K562 (cell line): ENCODE data around the gene ZNF350. TPM values are rescaled to one million over a fixed set of nuclear protein-coding genes. Genes with fewer than 3 reads are reported as not detected.

Source experiments
- ATAC-seq: fragments of 200-7000 bp; cut with Tn5 transposase; 3 replicates; pipeline ENCODE4 v1.9.1; 2020; ENCODE audit warnings: moderate library complexity
- BruUV-seq: library from RNA; stranded (reverse); fragments of 400-500 nt; replicated peaks from 2 replicates; lab custom pipeline; 2021; lab: Mats Ljungman, UMichigan
- CTCF ChIA-PET: fragments of 300-600 bp; formaldehyde crosslinking; extraction: SDS; loops from one replicate; lab custom pipeline; 2021; ENCODE audit warnings: low intra/inter-chr PET ratio; lab: Yijun Ruan, JAX
- POLR2A ChIA-PET: fragments of 300-600, 350-650 bp; sonication (Branson Sonifier 250); formaldehyde crosslinking; extraction: SDS; loops from one replicate; lab custom pipeline; 2021; ENCODE audit warnings: antibody characterized with exemption, inconsistent platforms; lab: Yijun Ruan, JAX
- DNase-seq, 4 experiments: peaks; one replicate each; pipeline versions ENCODE4 v3.0.0 to v3.0.0-alpha.2; 2011 to 2018; ENCODE audit warnings: low spot score in 3 of 4, mixed read lengths in 3 of 4; ENCODE audit errors: extremely low read depth in 1 of 4
- FAIRE-seq: peaks from 2 replicates; lab custom pipeline; 2011; peaks lifted over from hg19 to GRCh38; lab: Jason Lieb, UNC
- H2AFZ ChIP-seq: 2 replicates; pipeline ENCODE4 v1.6.0; 2011; ENCODE audit warnings: low read depth, low read length, control low read depth, inconsistent platforms
- H3K27ac ChIP-seq: fragments of 200-600 bp; 3 replicates; pipeline ENCODE4 v1.8.0; 2011; ENCODE audit warnings: low read depth, mild to moderate bottlenecking, control low read depth, inconsistent platforms, low read length, moderate library complexity, mixed read lengths; ENCODE audit errors: extremely low read depth
- H3K27me3 ChIP-seq, 2 experiments: fragments of 300-600 bp in 1 of 2; 2 replicates in 1 of 2; 3 replicates in 1 of 2; pipeline versions ENCODE4 v1.6.0 to v1.8.0; 2011; ENCODE audit warnings: inconsistent platforms in 2 of 2, low read length in 2 of 2, mild to moderate bottlenecking in 1 of 2, mixed read lengths in 1 of 2, moderate library complexity in 1 of 2; ENCODE audit not compliant: control insufficient read depth in 2 of 2, insufficient read depth in 2 of 2
- H3K36me3 ChIP-seq: fragments of 300-600 bp; 3 replicates; pipeline ENCODE4 v1.8.0; 2011; ENCODE audit warnings: mild to moderate bottlenecking, low read length, inconsistent platforms; ENCODE audit not compliant: control insufficient read depth, insufficient read depth
- H3K4me1 ChIP-seq, 2 experiments: fragments of 200-600 bp in 1 of 2; replicated peaks in 1 of 2; 2 replicates in 1 of 2; 3 replicates in 1 of 2; pipeline versions ENCODE4 v1.5.1 to v1.8.0; 2011; ENCODE audit warnings: inconsistent platforms in 2 of 2, low read length in 2 of 2, mild to moderate bottlenecking in 1 of 2, mixed read lengths in 1 of 2, moderate library complexity in 1 of 2; ENCODE audit not compliant: control insufficient read depth in 2 of 2, insufficient read depth in 2 of 2
- H3K4me2 ChIP-seq: 2 replicates; pipeline ENCODE4 v1.6.1; 2011; ENCODE audit warnings: low read length, control low read depth, inconsistent platforms, mixed read lengths; ENCODE audit not compliant: insufficient read depth
- H3K4me3 ChIP-seq: fragments of 200-600 bp; sonication (generic), shearing (Covaris generic); 2 replicates; pipeline ENCODE4 v1.5.1; 2016; ENCODE audit warnings: control low read depth, inconsistent platforms
- H3K79me2 ChIP-seq: fragments of 200-600 bp; 3 replicates; pipeline ENCODE4 v1.8.0; 2011; ENCODE audit warnings: low read length, inconsistent platforms; ENCODE audit not compliant: control insufficient read depth, insufficient read depth
- H3K9ac ChIP-seq, 2 experiments: 2 replicates each; pipeline versions ENCODE4 v1.6.0 to v1.6.1; 2011; ENCODE audit warnings: low read depth in 2 of 2, low read length in 2 of 2, control low read depth in 1 of 2, inconsistent platforms in 1 of 2, mild to moderate bottlenecking in 1 of 2, mixed read lengths in 1 of 2; ENCODE audit not compliant: insufficient read depth in 1 of 2
- H3K9me1 ChIP-seq: one replicate; pipeline ENCODE4 v1.6.0; 2011; ENCODE audit warnings: inconsistent platforms, mild to moderate bottlenecking, low read length, moderate library complexity; ENCODE audit not compliant: control insufficient read depth, insufficient read depth
- H3K9me3 ChIP-seq: replicated peaks from 2 replicates; pipeline ENCODE4 v1.5.1; 2011; ENCODE audit warnings: low read depth, low read length, inconsistent platforms; ENCODE audit not compliant: control insufficient read depth, insufficient read depth
- H4K20me1 ChIP-seq: replicated peaks from 2 replicates; pipeline ENCODE4 v1.6.1; 2011; ENCODE audit warnings: low read length, inconsistent platforms, mixed read lengths; ENCODE audit not compliant: control insufficient read depth, insufficient read depth
- GATAD2A ChIP-seq: fragments of 450-650 bp; IDR thresholded peaks from 2 replicates; pipeline ENCODE4 v1.6.1; 2017
- RCOR1 ChIP-seq, 2 experiments: IDR thresholded peaks; 2 replicates each; pipeline ENCODE4 v1.6.1; 2012; ENCODE audit warnings: low read depth in 2 of 2, low read length in 2 of 2, borderline replicate concordance in 1 of 2, improper control_type of control experiment in 1 of 2
- SIN3A ChIP-seq, 2 experiments: fragments of 150-350 bp in 1 of 2; IDR thresholded peaks; 2 replicates each; pipeline ENCODE4 v1.6.1; 2011 to 2016; ENCODE audit warnings: borderline replicate concordance in 2 of 2, low read depth in 2 of 2, low read length in 2 of 2, mild to moderate bottlenecking in 2 of 2, moderate library complexity in 2 of 2; ENCODE audit not compliant: control insufficient read depth in 1 of 2
- SMARCB1 ChIP-seq: IDR thresholded peaks from 2 replicates; pipeline ENCODE4 v1.6.1; 2011; ENCODE audit warnings: improper control_type of control experiment, low read depth; ENCODE audit not compliant: insufficient read length
- ZBTB17 ChIP-seq: fragments of 450-650 bp; formaldehyde crosslinking; IDR thresholded peaks from 2 replicates; pipeline ENCODE4 v1.4.0; 2020; ENCODE audit warnings: mild to moderate bottlenecking
- ZNF253 ChIP-seq: fragments of 250-450 bp; sonication (Bioruptor Pico); conservative IDR thresholded peaks from 2 replicates; pipeline ENCODE4 v1.6.1; 2021; ENCODE audit warnings: mild to moderate bottlenecking
- ZNF263 ChIP-seq: sonication (generic); formaldehyde crosslinking; IDR thresholded peaks from 2 replicates; pipeline ENCODE4 v1.8.0; 2022; ENCODE audit warnings: mild to moderate bottlenecking, missing genetic modification reagents, borderline replicate concordance
- ZNF274 ChIP-seq: IDR thresholded peaks from 2 replicates; pipeline ENCODE4 v1.6.1; 2011; ENCODE audit warnings: low read depth, mild to moderate bottlenecking, low read length, moderate library complexity, borderline replicate concordance
- ZNF3 ChIP-seq: fragments of 250-450 bp; sonication (Bioruptor Pico); IDR thresholded peaks from 2 replicates; pipeline ENCODE4 v1.5.0; 2021; ENCODE audit warnings: mild to moderate bottlenecking, moderate library complexity
- ZNF551 ChIP-seq: fragments of 250-450 bp; sonication (Bioruptor Pico); IDR thresholded peaks from 2 replicates; pipeline ENCODE4 v1.5.0; 2021; ENCODE audit warnings: mild to moderate bottlenecking, moderate library complexity
- ZNF764 ChIP-seq: fragments of 250-450 bp; sonication (Bioruptor Pico); IDR thresholded peaks from 2 replicates; pipeline ENCODE4 v1.4.0; 2020; ENCODE audit warnings: low read depth, mild to moderate bottlenecking, moderate library complexity
- ZNF785 ChIP-seq: fragments of 250-450 bp; sonication (Bioruptor Pico); IDR thresholded peaks from 2 replicates; pipeline ENCODE4 v1.4.0; 2020; ENCODE audit warnings: mild to moderate bottlenecking
- WGBS: fragments of 100-300 bp; shearing (Covaris generic); methylation state at CpG from one replicate; pipeline ENCODE4 v1.1.6; 2016; ENCODE audit warnings: low coverage, mixed read lengths; ENCODE audit not compliant: insufficient coverage; ENCODE audit errors: missing lambda C conversion rate; 5-methylcytosine and 5-hydroxymethylcytosine counted together
- in situ Hi-C: fragments of 300-500 bp; cut with MboI; formaldehyde crosslinking; loops from 4 replicates; pipeline ENCODE4 v1.15.0; 2018; ENCODE audit warnings: inconsistent platforms, mixed read lengths
- intact Hi-C: fragments of 100-400 bp; cut with micrococcal nuclease; formaldehyde crosslinking; loops from 2 replicates; pipeline ENCODE4 v1.14.2; 2022
- polyA plus RNA-seq, 8 experiments: library from polyadenylated mRNA; depleted of rRNA in 4 of 8; stranded (reverse) in 5 of 8; unstranded in 3 of 8; fragments of >200 nt; fragmentation: Nextera tagmentation in 2 of 8; fragmentation: Illumina TruSeq in 1 of 8; extraction: Ambion mirVana in 2 of 8; extraction: Trizol in 1 of 8; gene quantifications; 2 replicates each; pipeline versions ENCODE4 v1.2.1 to v1.2.3, GENCODE V29; 2011 to 2014; ENCODE audit warnings: inconsistent platforms in 1 of 8, missing spikeins in 1 of 8
- total RNA-seq, 7 experiments: library from RNA; depleted of rRNA in 6 of 7; stranded (reverse); fragments of >200 nt in 6 of 7; fragmentation: Illumina TruSeq in 2 of 7; extraction: Trizol in 2 of 7; gene quantifications; 2 replicates each; pipeline versions ENCODE4 v1.2.1 to v1.2.3, GENCODE V29; 2011 to 2021; ENCODE audit warnings: low replicate concordance in 1 of 7
- TF ChIP-seq, protein P1 (sequence below): fragments of 250-450 bp; sonication (Bioruptor Pico); IDR thresholded peaks from 2 replicates; pipeline ENCODE4 v1.4.0; 2020; ENCODE audit warnings: mild to moderate bottlenecking, moderate library complexity
- TF ChIP-seq, protein P2 (sequence below): fragments of 250-450 bp; sonication (Bioruptor Pico); IDR thresholded peaks from 2 replicates; pipeline ENCODE4 v1.9.0; 2021; ENCODE audit warnings: mild to moderate bottlenecking

ZNF350 gene
- total and polyA plus RNA-seq, 9 of the 15 experiments (the other 6 are each of a cell fraction or from before 2014, with no cell fraction given): 1.7 to 4.8 (median 2.9) TPM

DNA sequence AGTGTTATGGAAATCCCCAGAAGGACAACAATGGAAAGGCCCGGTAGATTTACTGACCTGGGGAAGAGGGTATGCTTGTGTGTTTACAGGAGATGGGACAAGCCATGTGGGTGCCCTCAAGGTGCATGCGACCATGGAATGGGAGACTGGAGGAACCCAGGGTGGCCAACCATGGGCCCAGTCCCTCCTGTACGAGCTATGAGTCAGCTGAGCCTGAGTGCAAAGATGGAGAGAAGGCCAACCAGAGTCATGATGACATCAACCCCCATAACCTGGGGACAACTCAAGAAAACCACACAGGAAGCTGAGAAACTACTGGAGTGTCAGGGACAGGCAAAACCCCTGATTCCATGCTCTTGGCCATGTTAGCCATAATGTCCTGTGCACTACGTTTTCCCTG, 7.8 kb downstream of the ZNF350 start:
- no peaks in the 10 kb centered on the region for H3K9me1 ChIP-seq
- ChIA-PET POLR2A (no interaction called here), CTCF (no interaction called here)
- ATAC-seq (no peak), FAIRE-seq (no peak), DNase-seq (no peak)
- H3K79me2 ChIP-seq: no peaks in the 10 kb centered on the region
- H3K36me3 ChIP-seq: no peaks in the 10 kb centered on the region
- no peak overlapping the region for H2AFZ ChIP-seq
- 7% methylated on average over 4 of the region's 4 CpGs for WGBS
- H3K4me3 ChIP-seq: no peak overlapping the region
- H3K27me3 ChIP-seq: no peaks in the 10 kb centered on the region
- H3K4me1 ChIP-seq: no peaks in the 10 kb centered on the region
- intact Hi-C loops: no loop called here
- H3K27ac ChIP-seq: no peak overlapping the region
- H3K9ac ChIP-seq: no peak overlapping the region
- TF ChIP-seq, protein P1, sequence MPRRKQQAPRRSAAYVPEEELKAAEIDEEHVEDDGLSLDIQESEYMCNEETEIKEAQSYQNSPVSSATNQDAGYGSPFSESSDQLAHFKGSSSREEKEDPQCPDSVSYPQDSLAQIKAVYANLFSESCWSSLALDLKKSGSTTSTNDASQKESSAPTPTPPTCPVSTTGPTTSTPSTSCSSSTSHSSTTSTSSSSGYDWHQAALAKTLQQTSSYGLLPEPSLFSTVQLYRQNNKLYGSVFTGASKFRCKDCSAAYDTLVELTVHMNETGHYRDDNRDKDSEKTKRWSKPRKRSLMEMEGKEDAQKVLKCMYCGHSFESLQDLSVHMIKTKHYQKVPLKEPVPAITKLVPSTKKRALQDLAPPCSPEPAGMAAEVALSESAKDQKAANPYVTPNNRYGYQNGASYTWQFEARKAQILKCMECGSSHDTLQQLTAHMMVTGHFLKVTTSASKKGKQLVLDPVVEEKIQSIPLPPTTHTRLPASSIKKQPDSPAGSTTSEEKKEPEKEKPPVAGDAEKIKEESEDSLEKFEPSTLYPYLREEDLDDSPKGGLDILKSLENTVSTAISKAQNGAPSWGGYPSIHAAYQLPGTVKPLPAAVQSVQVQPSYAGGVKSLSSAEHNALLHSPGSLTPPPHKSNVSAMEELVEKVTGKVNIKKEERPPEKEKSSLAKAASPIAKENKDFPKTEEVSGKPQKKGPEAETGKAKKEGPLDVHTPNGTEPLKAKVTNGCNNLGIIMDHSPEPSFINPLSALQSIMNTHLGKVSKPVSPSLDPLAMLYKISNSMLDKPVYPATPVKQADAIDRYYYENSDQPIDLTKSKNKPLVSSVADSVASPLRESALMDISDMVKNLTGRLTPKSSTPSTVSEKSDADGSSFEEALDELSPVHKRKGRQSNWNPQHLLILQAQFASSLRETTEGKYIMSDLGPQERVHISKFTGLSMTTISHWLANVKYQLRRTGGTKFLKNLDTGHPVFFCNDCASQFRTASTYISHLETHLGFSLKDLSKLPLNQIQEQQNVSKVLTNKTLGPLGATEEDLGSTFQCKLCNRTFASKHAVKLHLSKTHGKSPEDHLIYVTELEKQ (CRISPR knock-in tag): no peak
- TF ChIP-seq ZNF764 (CRISPR knock-in tag) (no peak), ZNF274 (no peak), ZNF263 (CRISPR knock-in tag) (no peak), ZBTB17 (CRISPR knock-in tag) (no peak), SMARCB1 (no peak), ZNF785 (CRISPR knock-in tag) (no peak), SIN3A (IDR thresholded peaks at IDR 0.05; ENCODE audit: borderline replicate concordance in 2 of 2, control insufficient read depth in 1 of 2, low read depth in 2 of 2, low read length in 2 of 2) (no peak), RCOR1 (IDR thresholded peaks at IDR 0.05; ENCODE audit: borderline replicate concordance in 1 of 2, low read depth in 2 of 2, low read length in 2 of 2) (no peak), ZNF3 (CRISPR knock-in tag) (no peak), ZNF551 (CRISPR knock-in tag) (no peak), ZNF253 (CRISPR knock-in tag) (no peak), GATAD2A (no peak)
- TF ChIP-seq, protein P2, sequence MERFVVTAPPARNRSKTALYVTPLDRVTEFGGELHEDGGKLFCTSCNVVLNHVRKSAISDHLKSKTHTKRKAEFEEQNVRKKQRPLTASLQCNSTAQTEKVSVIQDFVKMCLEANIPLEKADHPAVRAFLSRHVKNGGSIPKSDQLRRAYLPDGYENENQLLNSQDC (CRISPR knock-in tag): no peak
- H4K20me1 ChIP-seq: no peaks in the 10 kb centered on the region
- H3K4me2 ChIP-seq: no peak overlapping the region
- no TSS peak for BruUV-seq
- in situ Hi-C loops: no loop called here
- H3K9me3 ChIP-seq: peaks cover 2% of the 10 kb centered on the region
